PC-9 (cell line): ENCODE results near the gene BCL2L12. TPM values are rescaled to one million over a fixed set of nuclear protein-coding genes. Genes with fewer than 3 reads are reported as not detected.
"Not testable (repeated sequence)": the region's sequence is repeated elsewhere in the genome, so short reads cannot be mapped to it uniquely, and the experiment has no call there.

Source experiments
- BruUV-seq: library from RNA; stranded (reverse); fragments of 400-500 nt; replicated peaks from 2 replicates; lab custom pipeline; 2021; lab: Mats Ljungman, UMichigan
- CTCF ChIA-PET: fragments of 300-600 bp; sonication (Branson Sonifier 250); formaldehyde crosslinking; loops from one replicate; lab custom pipeline; 2022; ENCODE audit warnings: antibody characterized with exemption; lab: Charles Lee
- POLR2A ChIA-PET: fragments of 300-600 bp; sonication (Branson Sonifier 250); formaldehyde crosslinking; loops from one replicate; lab custom pipeline; 2022; ENCODE audit warnings: antibody characterized with exemption; ENCODE audit not compliant: unreplicated experiment; lab: Charles Lee
- DNase-seq, 2 experiments: peaks; one replicate each; pipeline versions ENCODE4 v3.0.0 to v3.0.0-alpha.2; 2015 to 2022; ENCODE audit warnings: mixed read lengths in 1 of 2
- H2AFZ ChIP-seq: fragments of 200-600 bp; sonication (generic); 2 replicates; pipeline ENCODE4 v1.8.1; 2017; ENCODE audit warnings: antibody characterized with exemption
- H3F3A ChIP-seq: fragments of 200-600 bp; sonication (generic); 2 replicates; pipeline ENCODE4 v1.8.1; 2017; ENCODE audit warnings: antibody characterized with exemption, mild to moderate bottlenecking, low read depth; ENCODE audit not compliant: insufficient read depth
- H3K27ac ChIP-seq: fragments of 200-600 bp; sonication (generic); 2 replicates; pipeline ENCODE4 v1.6.1; 2016; ENCODE audit warnings: mixed run types
- H3K27me3 ChIP-seq: fragments of 200-600 bp; sonication (generic); 2 replicates; pipeline ENCODE4 v1.6.1; 2016; ENCODE audit warnings: low read depth, mixed run types; ENCODE audit not compliant: insufficient read depth
- H3K36me3 ChIP-seq: fragments of 200-600 bp; sonication (generic); 2 replicates; pipeline ENCODE4 v1.6.1; 2016; ENCODE audit warnings: low read depth, mixed run types
- H3K4me1 ChIP-seq: fragments of 200-600 bp; sonication (generic); replicated peaks from 2 replicates; pipeline ENCODE4 v1.6.1; 2016; ENCODE audit warnings: mixed run types; ENCODE audit not compliant: insufficient read depth
- H3K4me2 ChIP-seq: fragments of 200-600 bp; sonication (generic); 2 replicates; pipeline ENCODE4 v1.6.1; 2017; ENCODE audit warnings: mixed run types
- H3K4me3 ChIP-seq: fragments of 200-600 bp; sonication (generic); 2 replicates; pipeline ENCODE4 v1.6.1; 2016; ENCODE audit warnings: mixed run types
- H3K79me2 ChIP-seq: fragments of 200-600 bp; sonication (generic); 2 replicates; pipeline ENCODE4 v1.6.1; 2017; ENCODE audit warnings: low read depth, mixed run types
- H3K9me2 ChIP-seq: fragments of 200-600 bp; sonication (generic); 2 replicates; pipeline ENCODE4 v1.8.1; 2017; ENCODE audit warnings: mild to moderate bottlenecking; ENCODE audit not compliant: insufficient read depth
- H3K9me3 ChIP-seq: fragments of 200-600 bp; sonication (generic); 2 replicates; pipeline ENCODE4 v1.8.1; 2016; ENCODE audit warnings: low read depth; ENCODE audit not compliant: insufficient read depth
- H4K20me1 ChIP-seq: fragments of 200-600 bp; sonication (generic); 2 replicates; pipeline ENCODE4 v1.8.1; 2017; ENCODE audit not compliant: insufficient read depth
- CTCF ChIP-seq: fragments of 200-600 bp; sonication (generic); conservative IDR thresholded peaks from 2 replicates; pipeline ENCODE4 v1.6.1; 2017; ENCODE audit warnings: mixed run types, antibody characterized with exemption, mild to moderate bottlenecking, moderate library complexity
- EZH2 ChIP-seq: fragments of 200-600 bp; sonication (generic); IDR thresholded peaks from 2 replicates; pipeline ENCODE4 v1.8.0; 2017; ENCODE audit warnings: antibody characterized with exemption, low read depth
- intact Hi-C: fragments of 100-400 bp; cut with micrococcal nuclease; formaldehyde crosslinking; loops from one replicate; pipeline ENCODE4 v1.10.0; 2022; ENCODE audit not compliant: unreplicated experiment
- total RNA-seq: library from RNA; stranded (reverse); gene quantifications from 2 replicates; pipeline ENCODE4 v1.2.3, GENCODE V29; 2021

The BCL2L12 gene
- total RNA-seq, 1 experiment from 2014 or later: 84.8 TPM

- H4K20me1 ChIP-seq: peaks cover 4% of the 10 kb centered on the region
- H3K4me2 ChIP-seq: no peak overlapping the region
- H3K4me3 ChIP-seq: no peak overlapping the region
- no peak overlapping the region for H2AFZ ChIP-seq
- no peaks in the 10 kb centered on the region for H3K4me1 ChIP-seq
- peaks cover 44% of the 10 kb centered on the region for H3F3A ChIP-seq
- BruUV-seq: no TSS peak
- H3K27ac ChIP-seq: no peak overlapping the region
- TF ChIP-seq CTCF (no peak), EZH2 (no peak)
- no peaks in the 10 kb centered on the region for H3K9me3 ChIP-seq
- no peak for DNase-seq
- intact Hi-C loops: no loop called here
- H3K9me2 ChIP-seq: no peaks in the 10 kb centered on the region
- CTCF ChIA-PET: no interaction called here
- POLR2A ChIA-PET: interaction anchor here (1.7 kb wide), 1 partner anchor 9 kb away, joined by 12 read pairs; the partner anchor contains the start of gene RRAS
- H3K27me3 ChIP-seq: no peaks in the 10 kb centered on the region
- H3K36me3 ChIP-seq: peaks cover 4% of the 10 kb centered on the region; the same call in 1 of the 2 replicates
- no peaks in the 10 kb centered on the region for H3K79me2 ChIP-seq
Measured at GRCh38 chr19:49631014-49631588, 34.6 kb upstream of the BCL2L12 start.

GRCh38 chr19:49631610-49632192 lies 34.0 kb upstream of the BCL2L12 start:
- H3K4me2 ChIP-seq: no peak overlapping the region
- peaks cover 4% of the 10 kb centered on the region for H4K20me1 ChIP-seq
- no peaks in the 10 kb centered on the region for H3K9me2 ChIP-seq
- H3K36me3 ChIP-seq: peaks cover 4% of the 10 kb centered on the region; the same call in 1 of the 2 replicates
- H3K79me2 ChIP-seq: no peaks in the 10 kb centered on the region
- no peak overlapping the region for H3K27ac ChIP-seq
- H3K27me3 ChIP-seq: no peaks in the 10 kb centered on the region
- H3K4me1 ChIP-seq: no peaks in the 10 kb centered on the region
- DNase-seq: no peak
- no peak overlapping the region for H2AFZ ChIP-seq
- ChIA-PET POLR2A (interaction anchor here (0.7 to 1.7 kb wide), 2 partner anchors 8 to 9 kb away, joined by 5 to 12 read pairs; partner anchors contain the start of gene RRAS), CTCF (no interaction called here)
- H3K4me3 ChIP-seq: no peak overlapping the region
- no peak for TF ChIP-seq EZH2
- no peak for TF ChIP-seq CTCF
- TSS peak; percentile 4 for BruUV-seq
- intact Hi-C loops: no loop called here
- H3K9me3 ChIP-seq: no peaks in the 10 kb centered on the region
- peaks cover 39% of the 10 kb centered on the region for H3F3A ChIP-seq

- Histone ChIP-seq H3K27ac (no peak overlapping the region), H3K79me2 (no peaks in the 10 kb centered on the region), H3K27me3 (no peaks in the 10 kb centered on the region), H3F3A (peaks cover 35% of the 10 kb centered on the region), H3K4me3 (no peak overlapping the region), H3K4me1 (no peaks in the 10 kb centered on the region), H3K9me2 (no peaks in the 10 kb centered on the region), H3K9me3 (no peaks in the 10 kb centered on the region), H3K4me2 (no peak overlapping the region), H3K36me3 (peaks cover 4% of the 10 kb centered on the region; the same call in 1 of the 2 replicates), H4K20me1 (peaks cover 4% of the 10 kb centered on the region), H2AFZ (no peak overlapping the region)
- no TSS peak for BruUV-seq
- ChIA-PET POLR2A (interaction anchor here (0.7 kb wide), 1 partner anchor 8 kb away, joined by 5 read pairs; no protein-coding TSS in a partner anchor), CTCF (no interaction called here)
- TF ChIP-seq EZH2 (no peak), CTCF (no peak)
- intact Hi-C loops: no loop called here
- DNase-seq: no peak
Measured at GRCh38 chr19:49632576-49632975, 33.2 kb upstream of the BCL2L12 start.

- H3K79me2 ChIP-seq, H3K36me3 ChIP-seq, POLR2A ChIA-PET, BruUV-seq, intact Hi-C loops, H3K27me3 ChIP-seq, DNase-seq, CTCF ChIA-PET, H3K9me2 ChIP-seq, H4K20me1 ChIP-seq, H3K27ac ChIP-seq, H3K4me2 ChIP-seq, H2AFZ ChIP-seq, H3K4me3 ChIP-seq, H3K9me3 ChIP-seq, H3K4me1 ChIP-seq: not testable (repeated sequence)
- peaks cover 36% of the 10 kb centered on the region for H3F3A ChIP-seq
Measured at GRCh38 chr19:49633273-49633672, 32.5 kb upstream of the BCL2L12 start.
